ENCODE data around the gene TINCR. TPM values are rescaled to one million over a fixed set of nuclear protein-coding genes. Genes with fewer than 3 reads are reported as not detected.

TINCR gene
- total and polyA plus RNA-seq, 2 of the 13 experiments (the other 11 are each of a cell fraction or from before 2014, with no cell fraction given), result 0.17 to 0.33 TPM

DNA sequence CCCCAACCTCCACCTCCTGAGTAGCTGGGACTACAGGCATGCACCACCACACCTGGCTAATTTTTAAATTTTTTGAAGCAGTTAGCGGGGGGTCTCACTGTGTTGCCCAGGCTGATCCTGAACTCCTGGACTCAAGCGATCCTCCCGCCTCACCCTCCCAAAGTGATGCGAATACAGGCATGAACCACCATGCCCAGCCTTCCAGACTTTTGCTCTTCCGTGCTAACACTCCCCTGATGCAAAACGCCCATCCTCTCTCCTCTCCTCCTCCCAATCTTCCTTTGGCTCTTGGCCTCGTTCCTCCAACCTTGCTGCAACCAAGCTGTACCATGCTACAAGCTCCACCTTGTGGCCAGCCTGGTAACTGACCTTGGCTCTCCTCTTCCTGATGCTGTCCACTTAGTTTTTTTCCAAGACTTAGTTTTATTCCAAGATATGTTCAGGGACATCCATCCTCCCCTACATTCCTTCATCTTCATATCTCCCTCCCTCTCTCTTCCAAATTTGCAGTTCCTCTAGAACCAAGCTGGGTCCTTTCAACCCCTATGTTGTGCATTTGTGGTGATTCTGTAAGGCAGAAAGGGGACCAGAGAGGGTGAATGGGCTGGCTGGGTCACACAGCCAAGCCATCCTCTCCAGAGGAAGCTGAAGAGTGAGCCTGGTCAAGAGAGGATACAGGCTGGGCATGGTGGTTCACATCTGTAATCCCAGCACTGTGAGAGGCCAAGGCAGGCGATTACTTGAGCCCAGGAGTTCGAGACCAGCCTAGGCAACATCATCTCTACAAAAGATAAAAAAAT, 32.8 kb downstream of the TINCR start:
- DNase-seq (ENCODE audit: low spot score) (no peak), FAIRE-seq (no peak), ATAC-seq (no peak)
- BruUV-seq (replicated peaks), result no TSS peak
- Histone ChIP-seq H3K4me3 (replicated peaks in 1 of 3; ENCODE audit: insufficient read depth in 1 of 3, low read depth in 2 of 3, low read length in 3 of 3) (no peak overlapping the region), H3K27ac (ENCODE audit: extremely low read length, insufficient read depth, low read length) (no peak overlapping the region), H2AFZ (ENCODE audit: low read length) (no peak overlapping the region), H3K9me3 (ENCODE audit: low read length) (peaks cover 21% of the 10 kb centered on the region), H3K27me3 (ENCODE audit: control insufficient read depth in 1 of 2, insufficient read depth in 2 of 2, low read length in 2 of 2) (0 out of 5 replicates have a peak, but pooled peaks cover 1 to 3% of the 10 kb centered on the region in 2 experiments), H3K4me2 (ENCODE audit: low read depth, low read length) (no peak overlapping the region), H3K36me3 (replicated peaks in 1 of 2; ENCODE audit: control insufficient read depth in 1 of 2, insufficient read depth in 2 of 2, low read length in 2 of 2) (no peaks in the 10 kb centered on the region), H3K9ac (ENCODE audit: insufficient read depth, low read depth, low read length) (no peak overlapping the region), H3K4me1 (ENCODE audit: insufficient read depth, low read length) (no peaks in the 10 kb centered on the region), H4K20me1 (ENCODE audit: insufficient read depth, low read length) (no peaks in the 10 kb centered on the region), H3K79me2 (ENCODE audit: insufficient read depth, low read length) (no peaks in the 10 kb centered on the region)
- ChIA-PET CTCF (ENCODE audit: low intra/inter-chr PET ratio, low total read pairs) (no interaction called here), POLR2A (no interaction called here)
- in situ Hi-C loops (cut with HindIII; ENCODE audit: extremely low pct_ligation_motif_present, low pct_unique_long_range_greater_than_20kb) (no loop called here), intact Hi-C loops (cut with micrococcal nuclease; ENCODE audit: unreplicated experiment) (no loop called here)
- 43% methylated on average over 9 of the region's 9 CpGs for WGBS (ENCODE audit: low lambda C conversion rate)
- TF ChIP-seq, protein P1, sequence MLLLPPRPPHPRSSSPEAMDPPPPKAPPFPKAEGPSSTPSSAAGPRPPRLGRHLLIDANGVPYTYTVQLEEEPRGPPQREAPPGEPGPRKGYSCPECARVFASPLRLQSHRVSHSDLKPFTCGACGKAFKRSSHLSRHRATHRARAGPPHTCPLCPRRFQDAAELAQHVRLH (CRISPR knock-in tag; IDR thresholded peaks at IDR 0.05; ENCODE audit: borderline replicate concordance, low read depth), result no peak
- TF ChIP-seq TARDBP (CRISPR knock-in tag; IDR thresholded peaks at IDR 0.05) (no peak), SP5 (CRISPR knock-in tag; IDR thresholded peaks at IDR 0.05; ENCODE audit: borderline replicate concordance, low read depth) (no peak), ZNF326 (CRISPR knock-in tag; IDR thresholded peaks at IDR 0.05; ENCODE audit: borderline replicate concordance) (no peak), SNAPC2 (CRISPR knock-in tag; IDR thresholded peaks at IDR 0.05) (no peak), TEAD2 (CRISPR knock-in tag; IDR thresholded peaks at IDR 0.05) (no peak), ZNF251 (CRISPR knock-in tag; IDR thresholded peaks at IDR 0.05) (no peak), TOPORS (CRISPR knock-in tag; IDR thresholded peaks at IDR 0.05) (peak; percentile 65; the same call in 1 of the 2 replicates), ZNF317 (CRISPR knock-in tag; IDR thresholded peaks at IDR 0.05) (no peak), MED13 (CRISPR knock-in tag; IDR thresholded peaks at IDR 0.05) (no peak), FIP1L1 (IDR thresholded peaks at IDR 0.05; ENCODE audit: borderline replicate concordance, insufficient read depth, low read depth, low read length) (no peak), FOSL1 (CRISPR knock-in tag; IDR thresholded peaks at IDR 0.05; ENCODE audit: borderline replicate concordance) (no peak), CHCHD3 (CRISPR knock-in tag; IDR thresholded peaks at IDR 0.05) (no peak), ZNF121 (CRISPR knock-in tag; IDR thresholded peaks at IDR 0.05) (0 out of 2 replicates have a peak, but pooled peaks have one; percentile 10), REPIN1 (CRISPR knock-in tag; IDR thresholded peaks at IDR 0.05; ENCODE audit: borderline replicate concordance, low read depth) (no peak), U2AF1 (optimal IDR thresholded peaks at IDR 0.05; ENCODE audit: low read depth, low read length) (no peak)
- TF ChIP-seq, protein P2, sequence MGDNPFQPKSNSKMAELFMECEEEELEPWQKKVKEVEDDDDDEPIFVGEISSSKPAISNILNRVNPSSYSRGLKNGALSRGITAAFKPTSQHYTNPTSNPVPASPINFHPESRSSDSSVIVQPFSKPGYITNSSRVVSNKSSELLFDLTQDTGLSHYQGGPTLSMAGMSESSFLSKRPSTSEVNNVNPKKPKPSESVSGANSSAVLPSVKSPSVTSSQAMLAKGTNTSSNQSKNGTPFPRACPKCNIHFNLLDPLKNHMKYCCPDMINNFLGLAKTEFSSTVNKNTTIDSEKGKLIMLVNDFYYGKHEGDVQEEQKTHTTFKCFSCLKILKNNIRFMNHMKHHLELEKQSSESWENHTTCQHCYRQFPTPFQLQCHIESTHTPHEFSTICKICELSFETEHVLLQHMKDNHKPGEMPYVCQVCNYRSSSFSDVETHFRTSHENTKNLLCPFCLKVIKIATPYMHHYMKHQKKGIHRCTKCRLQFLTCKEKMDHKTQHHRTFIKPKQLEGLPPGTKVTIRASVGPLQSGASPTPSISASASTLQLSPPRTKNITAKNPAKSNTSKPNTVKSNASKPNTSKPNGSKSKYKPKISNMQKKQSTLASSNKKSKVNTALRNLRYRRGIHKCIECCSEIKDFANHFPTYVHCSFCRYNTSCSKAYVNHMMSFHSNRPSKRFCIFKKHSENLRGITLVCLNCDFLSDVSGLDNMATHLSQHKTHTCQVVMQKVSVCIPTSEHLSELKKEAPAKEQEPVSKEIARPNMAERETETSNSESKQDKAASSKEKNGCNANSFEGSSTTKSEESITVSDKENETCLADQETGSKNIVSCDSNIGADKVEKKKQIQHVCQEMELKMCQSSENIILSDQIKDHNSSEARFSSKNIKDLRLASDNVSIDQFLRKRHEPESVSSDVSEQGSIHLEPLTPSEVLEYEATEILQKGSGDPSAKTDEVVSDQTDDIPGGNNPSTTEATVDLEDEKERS (CRISPR knock-in tag; IDR thresholded peaks at IDR 0.05), result 0 out of 2 replicates have a peak, but pooled peaks have one; percentile 49
- TF ChIP-seq, protein P3, sequence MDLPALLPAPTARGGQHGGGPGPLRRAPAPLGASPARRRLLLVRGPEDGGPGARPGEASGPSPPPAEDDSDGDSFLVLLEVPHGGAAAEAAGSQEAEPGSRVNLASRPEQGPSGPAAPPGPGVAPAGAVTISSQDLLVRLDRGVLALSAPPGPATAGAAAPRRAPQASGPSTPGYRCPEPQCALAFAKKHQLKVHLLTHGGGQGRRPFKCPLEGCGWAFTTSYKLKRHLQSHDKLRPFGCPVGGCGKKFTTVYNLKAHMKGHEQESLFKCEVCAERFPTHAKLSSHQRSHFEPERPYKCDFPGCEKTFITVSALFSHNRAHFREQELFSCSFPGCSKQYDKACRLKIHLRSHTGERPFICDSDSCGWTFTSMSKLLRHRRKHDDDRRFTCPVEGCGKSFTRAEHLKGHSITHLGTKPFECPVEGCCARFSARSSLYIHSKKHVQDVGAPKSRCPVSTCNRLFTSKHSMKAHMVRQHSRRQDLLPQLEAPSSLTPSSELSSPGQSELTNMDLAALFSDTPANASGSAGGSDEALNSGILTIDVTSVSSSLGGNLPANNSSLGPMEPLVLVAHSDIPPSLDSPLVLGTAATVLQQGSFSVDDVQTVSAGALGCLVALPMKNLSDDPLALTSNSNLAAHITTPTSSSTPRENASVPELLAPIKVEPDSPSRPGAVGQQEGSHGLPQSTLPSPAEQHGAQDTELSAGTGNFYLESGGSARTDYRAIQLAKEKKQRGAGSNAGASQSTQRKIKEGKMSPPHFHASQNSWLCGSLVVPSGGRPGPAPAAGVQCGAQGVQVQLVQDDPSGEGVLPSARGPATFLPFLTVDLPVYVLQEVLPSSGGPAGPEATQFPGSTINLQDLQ (CRISPR knock-in tag; IDR thresholded peaks at IDR 0.05), result no peak

Data from HepG2 (cell line).